Right lobe of liver (tissue), 6 donors: Measurements from ENCODE around the gene CDS1. TPM values are rescaled to one million over a fixed set of nuclear protein-coding genes. Genes with fewer than 3 reads are reported as not detected.

ENCODE experiments used
- ATAC-seq, 4 donors: fragments of 200-7000 bp; cut with Tn5 transposase; one replicate each; pipeline ENCODE4 v1.9.1; 2020; ENCODE audit warnings: mild to moderate bottlenecking in 4 of 4, moderate library complexity in 4 of 4
- DNase-seq, 3 donors: peaks; one replicate each; pipeline ENCODE4 v3.0.0-alpha.2; 2020
- H3K27ac ChIP-seq, 3 donors: fragments of 200-600 bp; one replicate each; pipeline ENCODE4 v1.8.0; 2022
- H3K27me3 ChIP-seq, 2 donors: fragments of 200-600 bp; one replicate each; pipeline ENCODE4 v1.8.0; 2022
- H3K36me3 ChIP-seq, 4 donors: fragments of 200-600 bp; sonication (generic) in 1 of 4; one replicate each; pipeline versions ENCODE4 v1.5.1 to v1.8.0; 2017 to 2022; ENCODE audit warnings: control low read depth in 1 of 4
- H3K4me1 ChIP-seq, 4 donors: fragments of 200-600 bp; sonication (generic) in 1 of 4; one replicate each; pipeline versions ENCODE4 v1.5.1 to v1.8.0; 2017 to 2022; ENCODE audit warnings: control low read depth in 1 of 4
- H3K4me3 ChIP-seq, 3 donors: fragments of 200-600 bp; one replicate each; pipeline ENCODE4 v1.8.0; 2022
- H3K9me3 ChIP-seq, 4 donors: fragments of 200-600 bp; sonication (generic) in 1 of 4; one replicate each; pipeline versions ENCODE4 v1.5.1 to v1.8.0; 2017 to 2022; ENCODE audit warnings: control low read depth in 1 of 4
- CTCF ChIP-seq, 4 donors: fragments of 200-600 bp in 3 of 4; fragments of 450-650 bp in 1 of 4; IDR thresholded peaks; one replicate each; pipeline versions ENCODE4 v1.5.1 to v1.8.0; 2016 to 2022; ENCODE audit warnings: antibody characterized with exemption in 4 of 4, mild to moderate bottlenecking in 2 of 4
- POLR2A ChIP-seq: fragments of 450-650 bp; IDR thresholded peaks from one replicate; pipeline ENCODE4 v1.6.1; 2017; ENCODE audit warnings: antibody characterized with exemption, mild to moderate bottlenecking
- whole genome bisulfite sequencing: methylation state at CpG from one replicate; pipeline ENCODE4 v1.1.6; 2018; ENCODE audit warnings: low coverage, low lambda C conversion rate; ENCODE audit not compliant: insufficient coverage; ENCODE audit errors: missing lambda C conversion rate; 5-methylcytosine and 5-hydroxymethylcytosine counted together
- intact Hi-C, 2 donors: fragments of 100-400 bp; cut with DNase I; formaldehyde crosslinking; loops; one replicate each; pipeline versions ENCODE4 v1.11.2 to v1.14.1; 2022
- total RNA-seq, 6 experiments: library from RNA; depleted of rRNA in 2 of 6; stranded (reverse); fragments of >200 nt in 2 of 6; fragmentation: NEBNext Ultra II Directional in 3 of 6; extraction: Animal tissue kit (Norgen Biotek cat#: 25700) in 3 of 6; gene quantifications; one replicate each; pipeline versions ENCODE4 v1.1.0 to v1.2.4, GENCODE V29; 2016 to 2023
- donor health status: DM: no; HTN: yes; CAD: no.
- donor health status: DM: no; HTN: no; CAD: no.
- donor health status: DM: no; HTN: no; CAD: no.
- donor health status: DM: no; HTN: yes; CAD: no.
- donor health status: DM: no; HTN: yes; CAD: no.

The CDS1 gene
- total RNA-seq, 6 experiments from 2014 or later, result 0.06 to 11.2 (median 0.45) TPM

GRCh38 chr4:84562156-84562555 lies 20.8 kb upstream of the CDS1 start:
- no peak for DNase-seq
- TF ChIP-seq POLR2A, result no peak
- no peak for TF ChIP-seq CTCF (IDR thresholded peaks at IDR 0.05)
- no peak for ATAC-seq
- H3K27ac ChIP-seq, result no peak overlapping the region
- no peaks in the 10 kb centered on the region for H3K4me1 ChIP-seq
- H3K36me3 ChIP-seq, result no peaks in the 10 kb centered on the region
- H3K4me3 ChIP-seq, result no peak overlapping the region
- no peaks in the 10 kb centered on the region for H3K27me3 ChIP-seq
- no peaks in the 10 kb centered on the region for H3K9me3 ChIP-seq
- WGBS, result 90% methylated on average over 5 of the region's 5 CpGs
- intact Hi-C loops, result no loop called here

GRCh38 chr4:84563002-84563401 lies 19.9 kb upstream of the CDS1 start:
- Histone ChIP-seq H3K27ac (no peak overlapping the region), H3K9me3 (no peaks in the 10 kb centered on the region), H3K4me3 (no peak overlapping the region), H3K27me3 (no peaks in the 10 kb centered on the region), H3K36me3 (no peaks in the 10 kb centered on the region), H3K4me1 (no peaks in the 10 kb centered on the region)
- ATAC-seq (no peak), DNase-seq (no peak)
- TF ChIP-seq POLR2A (no peak), CTCF (IDR thresholded peaks at IDR 0.05) (no peak)
- 61% methylated on average over 4 of the region's 4 CpGs for WGBS
- intact Hi-C loops, result no loop called here

GRCh38 chr4:84565951-84566350 lies 17.0 kb upstream of the CDS1 start:
- no peaks in the 10 kb centered on the region for H3K36me3 ChIP-seq
- 94% methylated on average over 3 of the region's 4 CpGs for WGBS
- no peak for ATAC-seq
- no peak overlapping the region for H3K27ac ChIP-seq
- H3K4me1 ChIP-seq, result no peaks in the 10 kb centered on the region
- TF ChIP-seq POLR2A, result no peak
- no peak for TF ChIP-seq CTCF (IDR thresholded peaks at IDR 0.05)
- no peak overlapping the region for H3K4me3 ChIP-seq
- intact Hi-C loops, result no loop called here
- no peaks in the 10 kb centered on the region for H3K27me3 ChIP-seq
- DNase-seq, result no peak
- no peaks in the 10 kb centered on the region for H3K9me3 ChIP-seq

- 18% methylated on average over 3 of the region's 3 CpGs for WGBS
These were observed 14.4 kb upstream of the CDS1 start for GRCh38 chr4:84568496-84568895.

GRCh38 chr4:84569009-84569408 lies 13.9 kb upstream of the CDS1 start:
- Histone ChIP-seq H3K36me3 (no peaks in the 10 kb centered on the region), H3K27me3 (no peaks in the 10 kb centered on the region), H3K9me3 (no peaks in the 10 kb centered on the region), H3K4me1 (no peaks in the 10 kb centered on the region), H3K4me3 (no peak overlapping the region), H3K27ac (no peak overlapping the region)
- DNase-seq, result no peak
- WGBS, result 70% methylated on average over 2 of the region's 2 CpGs
- TF ChIP-seq CTCF (IDR thresholded peaks at IDR 0.05) (no peak), POLR2A (no peak)
- intact Hi-C loops, result no loop called here
- ATAC-seq, result no peak

More at GRCh38 chr4:84568496-84568895, 14.4 kb upstream of the CDS1 start:
- no peaks in the 10 kb centered on the region for H3K4me1 ChIP-seq
- no peaks in the 10 kb centered on the region for H3K27me3 ChIP-seq
- no peak for ATAC-seq
- intact Hi-C loops, result no loop called here
- no peaks in the 10 kb centered on the region for H3K36me3 ChIP-seq
- DNase-seq, result no peak
- no peaks in the 10 kb centered on the region for H3K9me3 ChIP-seq
- no peak for TF ChIP-seq POLR2A
- H3K4me3 ChIP-seq, result no peak overlapping the region
- no peak overlapping the region for H3K27ac ChIP-seq
